Transverse colon (tissue), 4 donors: Measurements from ENCODE around the gene TSGA10.

Experiments used
- CTCF ChIP-seq, 5 experiments: fragments of 200-600 bp in 3 of 5; fragments of 450-650 bp in 2 of 5; sonication (generic) in 3 of 5; IDR thresholded peaks; 1 replicate in 2 of 5; 2 replicates in 3 of 5; pipeline ENCODE4 v1.5.1; 2016 to 2017; ENCODE audit warnings: antibody characterized with exemption in 5 of 5, inconsistent platforms in 3 of 5, mild to moderate bottlenecking in 2 of 5, moderate library complexity in 1 of 5
- EP300 ChIP-seq: sonication (generic); formaldehyde crosslinking; IDR thresholded peaks from one replicate; pipeline ENCODE4 v1.6.1; 2017; ENCODE audit warnings: antibody characterized with exemption, low read depth
- POLR2A ChIP-seq: fragments of 450-650 bp; IDR thresholded peaks from one replicate; pipeline ENCODE4 v1.6.1; 2016; ENCODE audit warnings: antibody characterized with exemption, mild to moderate bottlenecking, moderate library complexity
- POLR2AphosphoS5 ChIP-seq, 3 donors: sonication (generic); formaldehyde crosslinking; IDR thresholded peaks; one replicate each; pipeline ENCODE4 v1.6.1; 2016; ENCODE audit warnings: antibody characterized with exemption in 3 of 3

- TF ChIP-seq CTCF (IDR thresholded peaks at IDR 0.05): no peak
- no peak for TF ChIP-seq EP300
- TF ChIP-seq POLR2AphosphoS5 (IDR thresholded peaks at IDR 0.05): no peak
- TF ChIP-seq POLR2A: no peak
These were observed 11.5 kb upstream of the TSGA10 start for GRCh38 chr2:99166218-99166617.
